Hepatocyte (in vitro differentiated cells): Measurements from ENCODE around the gene OR8B3. TPM values are rescaled to one million over a fixed set of nuclear protein-coding genes. Genes with fewer than 3 reads are reported as not detected.
A peak's percentile ranks its signal among the peaks of the same experiment; 100 is the strongest.
"Not testable (repeated sequence)": the region's sequence is repeated elsewhere in the genome, so short reads cannot be mapped to it uniquely, and the experiment has no call there.

Experiments
- DNase-seq: peaks from one replicate; pipeline ENCODE4 v3.0.0-alpha.2; 2016; ENCODE audit warnings: low spot score
- H2AFZ ChIP-seq: fragments of 200-600 bp; sonication (generic); 2 replicates; pipeline ENCODE4 v1.6.0; 2016; ENCODE audit warnings: antibody characterized with exemption, mild to moderate bottlenecking
- H3K27ac ChIP-seq: fragments of 200-600 bp; sonication (generic); 2 replicates; pipeline ENCODE4 v1.5.1; 2016; ENCODE audit warnings: mild to moderate bottlenecking
- H3K27me3 ChIP-seq: fragments of 200-600 bp; sonication (generic); 2 replicates; pipeline ENCODE4 v1.6.1; 2016
- H3K36me3 ChIP-seq: fragments of 200-600 bp; sonication (generic); replicated peaks from 2 replicates; pipeline ENCODE4 v1.5.1; 2016; ENCODE audit warnings: low read depth; ENCODE audit not compliant: insufficient read depth
- H3K4me1 ChIP-seq: fragments of 200-600 bp; sonication (generic); 2 replicates; pipeline ENCODE4 v1.5.1; 2016; ENCODE audit warnings: mild to moderate bottlenecking, moderate library complexity; ENCODE audit not compliant: insufficient read depth
- H3K4me2 ChIP-seq: fragments of 200-600 bp; sonication (generic); 2 replicates; pipeline ENCODE4 v1.6.0; 2016
- H3K4me3 ChIP-seq: fragments of 200-600 bp; sonication (generic); 2 replicates; pipeline ENCODE4 v1.5.1; 2016; ENCODE audit warnings: mild to moderate bottlenecking
- H3K79me2 ChIP-seq: fragments of 200-600 bp; sonication (generic); 2 replicates; pipeline ENCODE4 v1.6.0; 2017; ENCODE audit warnings: mild to moderate bottlenecking
- H3K9me2 ChIP-seq: fragments of 200-600 bp; sonication (generic); replicated peaks from 2 replicates; pipeline ENCODE4 v1.6.0; 2017; ENCODE audit warnings: mild to moderate bottlenecking; ENCODE audit not compliant: insufficient read depth
- H3K9me3 ChIP-seq: fragments of 200-600 bp; sonication (generic); 2 replicates; pipeline ENCODE4 v1.5.1; 2016; ENCODE audit warnings: low read depth, mild to moderate bottlenecking
- H4K20me1 ChIP-seq: fragments of 200-600 bp; sonication (generic); 2 replicates; pipeline ENCODE4 v1.6.0; 2016; ENCODE audit warnings: mild to moderate bottlenecking; ENCODE audit not compliant: insufficient read depth, poor library complexity, severe bottlenecking
- CTCF ChIP-seq: fragments of 200-600 bp; sonication (generic); IDR thresholded peaks from 2 replicates; pipeline ENCODE4 v1.5.1; 2016; ENCODE audit warnings: antibody characterized with exemption, mild to moderate bottlenecking; ENCODE audit not compliant: poor library complexity
- EZH2 ChIP-seq: fragments of 200-600 bp; sonication (generic); IDR thresholded peaks from 2 replicates; pipeline ENCODE4 v1.6.1; 2016; ENCODE audit warnings: antibody characterized with exemption, mild to moderate bottlenecking, borderline replicate concordance
- EZH2phosphoT487 ChIP-seq: fragments of 200-600 bp; sonication (generic); IDR thresholded peaks from one replicate; pipeline ENCODE4 v1.6.1; 2018; ENCODE audit warnings: antibody characterized with exemption, mild to moderate bottlenecking, low read depth, moderate library complexity; ENCODE audit not compliant: unreplicated experiment, severe bottlenecking
- WGBS: methylation state at CpG from one replicate; pipeline ENCODE4 v1.1.6; 2016; ENCODE audit warnings: low lambda C conversion rate; ENCODE audit errors: missing lambda C conversion rate; 5-methylcytosine and 5-hydroxymethylcytosine counted together
- polyA plus RNA-seq: library from polyadenylated mRNA; unstranded; fragments of >200 nt; fragmentation: Nextera tagmentation; extraction: Ambion mirVana; gene quantifications from 2 replicates; pipeline ENCODE4 v1.2.1, GENCODE V29; 2016
- total RNA-seq: library from RNA; depleted of rRNA; stranded (reverse); fragments of >200 nt; gene quantifications from 2 replicates; pipeline ENCODE4 v1.2.3, GENCODE V29; 2014

Gene OR8B3
- total and polyA plus RNA-seq, 2 experiments from 2014 or later = not detected

DNA sequence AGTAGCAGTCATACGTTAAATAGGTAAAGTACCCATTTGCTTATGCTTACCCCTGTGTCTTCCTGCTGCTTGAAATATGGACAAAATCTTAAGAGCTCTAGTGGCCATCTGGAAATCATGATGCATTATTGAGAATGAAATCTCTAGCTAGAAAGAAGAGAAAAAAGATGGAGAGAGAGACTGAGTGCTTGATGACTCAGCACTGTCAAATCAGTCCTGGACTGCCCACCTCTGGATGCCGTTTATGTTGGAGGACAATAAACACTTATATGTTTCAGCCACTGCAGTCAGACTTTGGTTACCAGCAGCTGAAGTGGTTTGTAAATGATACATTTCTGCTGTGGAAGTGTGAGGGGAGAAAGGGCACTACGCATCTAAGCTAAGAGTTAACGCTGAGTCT lies 22.2 kb upstream of the OR8B3 start:
- H3K9me3 ChIP-seq = no peaks in the 10 kb centered on the region
- H3K4me1 ChIP-seq = no peaks in the 10 kb centered on the region
- no peak overlapping the region for H3K4me2 ChIP-seq
- H3K27me3 ChIP-seq = peaks cover 10% of the 10 kb centered on the region
- WGBS = 84% methylated on average over 4 of the region's 4 CpGs
- H3K79me2 ChIP-seq = no peaks in the 10 kb centered on the region
- H3K36me3 ChIP-seq = no peaks in the 10 kb centered on the region
- no peak overlapping the region for H2AFZ ChIP-seq
- no peaks in the 10 kb centered on the region for H3K9me2 ChIP-seq
- H4K20me1 ChIP-seq = no peaks in the 10 kb centered on the region
- no peak overlapping the region for H3K27ac ChIP-seq
- H3K4me3 ChIP-seq = no peak overlapping the region
- no peak for TF ChIP-seq EZH2phosphoT487
- TF ChIP-seq EZH2 = no peak
- TF ChIP-seq CTCF = no peak
- DNase-seq = no peak

- TF ChIP-seq EZH2phosphoT487 = no peak
- TF ChIP-seq CTCF = peak; percentile 62
- TF ChIP-seq EZH2 = no peak
- H4K20me1 ChIP-seq = no peaks in the 10 kb centered on the region
- H3K79me2 ChIP-seq = no peaks in the 10 kb centered on the region
- H3K4me2 ChIP-seq = no peak overlapping the region
- H3K36me3 ChIP-seq = no peaks in the 10 kb centered on the region
- no peaks in the 10 kb centered on the region for H3K9me3 ChIP-seq
- H3K9me2 ChIP-seq = no peaks in the 10 kb centered on the region
- no peak overlapping the region for H2AFZ ChIP-seq
- no peaks in the 10 kb centered on the region for H3K4me1 ChIP-seq
- H3K27ac ChIP-seq = no peak overlapping the region
- H3K27me3 ChIP-seq = peaks cover 8% of the 10 kb centered on the region
- no peak overlapping the region for H3K4me3 ChIP-seq
- DNase-seq = peak; percentile 61
- WGBS = 28% methylated on average over 5 of the region's 5 CpGs
These were observed 16.6 kb upstream of the OR8B3 start for GRCh38 chr11:124415356-124415923.

GRCh38 chr11:124409906-124410305 lies 11.1 kb upstream of the OR8B3 start:
- H2AFZ ChIP-seq = no peak overlapping the region
- no peak for DNase-seq
- no peaks in the 10 kb centered on the region for H4K20me1 ChIP-seq
- no peaks in the 10 kb centered on the region for H3K9me2 ChIP-seq
- H3K9me3 ChIP-seq = no peaks in the 10 kb centered on the region
- no peak overlapping the region for H3K4me3 ChIP-seq
- H3K79me2 ChIP-seq = no peaks in the 10 kb centered on the region
- peaks cover 9% of the 10 kb centered on the region for H3K27me3 ChIP-seq
- H3K27ac ChIP-seq = no peak overlapping the region
- no peak overlapping the region for H3K4me2 ChIP-seq
- no peaks in the 10 kb centered on the region for H3K36me3 ChIP-seq
- H3K4me1 ChIP-seq = no peaks in the 10 kb centered on the region
- TF ChIP-seq EZH2 (no peak), EZH2phosphoT487 (no peak), CTCF (no peak)
- 73% methylated on average over 7 of the region's 7 CpGs for WGBS

DNA sequence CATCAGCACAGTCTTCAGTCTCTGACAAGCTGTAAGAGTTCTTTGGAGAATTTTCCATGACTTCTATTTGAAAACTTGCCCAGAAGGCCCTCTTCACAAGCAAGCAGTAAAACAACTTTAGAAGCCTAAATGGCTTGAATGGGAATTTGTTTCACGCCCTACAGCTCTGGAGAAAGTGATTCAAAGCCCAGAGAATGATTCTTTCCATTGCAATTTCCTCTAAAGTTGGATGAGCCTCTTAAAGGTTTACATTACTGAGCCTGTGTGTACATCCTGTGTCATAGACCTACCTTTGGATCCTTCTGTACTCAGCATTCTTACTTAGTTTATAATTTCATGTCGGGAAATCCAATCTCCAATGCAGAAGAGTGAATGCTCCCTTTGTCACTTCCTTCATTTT lies 6.8 kb upstream of the OR8B3 start:
- Histone ChIP-seq H3K4me2 (no peak overlapping the region), H3K27ac (no peak overlapping the region), H3K36me3 (no peaks in the 10 kb centered on the region), H3K4me1 (no peaks in the 10 kb centered on the region), H3K4me3 (no peak overlapping the region), H3K9me3 (no peaks in the 10 kb centered on the region), H3K79me2 (no peaks in the 10 kb centered on the region), H3K27me3 (peaks cover 9% of the 10 kb centered on the region), H2AFZ (no peak overlapping the region), H4K20me1 (no peaks in the 10 kb centered on the region), H3K9me2 (no peaks in the 10 kb centered on the region)
- no peak for DNase-seq
- 85% methylated on average over 2 of the region's 2 CpGs for WGBS
- TF ChIP-seq EZH2 (no peak), CTCF (no peak), EZH2phosphoT487 (no peak)

GRCh38 chr11:124403186-124403585 lies 4.4 kb upstream of the OR8B3 start:
- H3K27ac ChIP-seq, H3K27me3 ChIP-seq, H3K9me2 ChIP-seq, H3K4me2 ChIP-seq, H3K79me2 ChIP-seq, H3K36me3 ChIP-seq, H3K4me1 ChIP-seq, H3K4me3 ChIP-seq, H4K20me1 ChIP-seq, DNase-seq, H2AFZ ChIP-seq, H3K9me3 ChIP-seq: not testable (repeated sequence)
- 100% methylated on average over 9 of the region's 27 CpGs for WGBS
